ENCODE results near the gene FNBP1. TPM values are rescaled to one million over a fixed set of nuclear protein-coding genes. Genes with fewer than 3 reads are reported as not detected.

FNBP1 gene
- total and polyA plus RNA-seq, 10 of the 15 experiments (the other 5 are each of a cell fraction or from before 2014, with no cell fraction given) = 64.5 to 353 (median 179) TPM

GRCh38 chr9:130029223-130029973 is 13.6 kb downstream of the FNBP1 start (continued):
- TF ChIP-seq PRDM15 (CRISPR knock-in tag; IDR thresholded peaks at IDR 0.05) (no peak), TCF12 (IDR thresholded peaks at IDR 0.05; ENCODE audit: low read depth, low read length) (0 out of 2 replicates have a peak, but pooled peaks have one; percentile 9)

DNA sequence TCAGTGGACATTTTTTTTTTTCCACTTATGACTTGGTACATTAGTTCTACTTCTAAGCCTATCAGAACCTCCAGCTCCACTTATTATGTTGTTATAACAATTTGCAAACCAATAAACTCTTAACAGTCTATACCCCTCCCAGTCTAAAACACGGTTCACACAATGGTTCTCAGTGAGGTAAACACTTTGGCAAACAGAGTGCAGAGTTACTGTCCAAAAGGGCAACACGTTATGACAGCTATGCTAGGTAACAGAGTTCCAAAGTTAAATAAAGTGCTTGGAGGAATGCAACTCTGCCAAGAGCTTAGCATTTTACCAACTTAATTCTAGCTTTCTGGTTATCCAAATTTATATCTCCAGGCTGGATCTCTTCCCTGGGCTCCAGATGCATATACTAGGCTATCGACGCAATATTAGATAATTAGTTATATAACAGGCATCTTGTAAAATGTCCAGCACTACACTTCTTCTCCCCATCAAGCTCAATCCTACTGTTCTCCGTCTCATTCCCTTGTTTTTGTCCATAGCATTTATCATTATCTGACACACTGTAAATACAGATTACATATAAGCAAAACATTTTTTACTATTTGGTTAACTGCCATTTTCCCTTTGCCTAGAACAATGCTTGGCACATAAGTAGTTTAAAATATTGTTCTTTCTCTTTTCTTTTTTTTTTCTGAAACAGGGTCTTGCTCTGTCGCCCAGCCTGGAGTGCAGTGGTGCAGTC is 14.3 kb downstream of the FNBP1 start:
- Histone ChIP-seq H3K9ac (ENCODE audit: control insufficient read depth, insufficient read depth, low read length) (peak overlapping the region; percentile 77), H2AFZ (ENCODE audit: control insufficient read depth, low read depth, low read length) (no peak overlapping the region), H3K79me2 (ENCODE audit: control insufficient read depth, insufficient read depth, low read length) (peaks cover 98% of the 10 kb centered on the region), H3K4me2 (ENCODE audit: control insufficient read depth, insufficient read depth) (peak overlapping the region; percentile 91), H3K27me3 (replicated peaks in 1 of 2; ENCODE audit: control insufficient read depth in 2 of 2, insufficient read depth in 2 of 2, low read length in 1 of 2) (no peaks in the 10 kb centered on the region), H3K27ac (ENCODE audit: control insufficient read depth, insufficient read depth) (peak overlapping the region; percentile 83), H4K20me1 (ENCODE audit: control insufficient read depth, insufficient read depth) (peaks cover 5% of the 10 kb centered on the region), H3K36me3 (ENCODE audit: control insufficient read depth in 2 of 2, insufficient read depth in 2 of 2, low read length in 1 of 2) (peaks cover 2 to 27% of the 10 kb centered on the region in 2 experiments; a peak in 2 of 4 replicates), H3K4me3 (peak overlapping the region; percentile 46; the same call in 1 of the 2 replicates), H3K4me1 (ENCODE audit: control insufficient read depth, insufficient read depth, low read length) (peaks cover 88% of the 10 kb centered on the region), H3K9me3 (replicated peaks; ENCODE audit: control insufficient read depth, insufficient read depth, low read length) (no peaks in the 10 kb centered on the region)
- intact Hi-C loops (cut with micrococcal nuclease; ENCODE audit: unreplicated experiment) = no loop called here
- ATAC-seq = peak; percentile 0; the same call in 2 of the 3 replicates
- DNase-seq (ENCODE audit: low read depth, low spot score) = no peak
- ChIA-PET SMC1A (ENCODE audit: uncharacterized antibody, unreplicated experiment) (interaction anchor here (1.0 to 28.7 kb wide), 18 partner anchors 10 to 143 kb away, joined by 3 to 763 read pairs (median 6); no protein-coding TSS in a partner anchor), RAD21 (ENCODE audit: unreplicated experiment) (interaction anchor here (0.7 to 17.1 kb wide), 13 partner anchors 9 to 142 kb away, joined by 3 to 418 read pairs (median 4); partner anchors contain the start of gene FNBP1), POLR2A (interaction anchor here (0.6 to 14.0 kb wide), 10 partner anchors 8 to 143 kb away, joined by 4 to 220 read pairs (median 7); partner anchors contain the start of gene FNBP1), CTCF (interaction anchor here (0.8 to 5.1 kb wide), 7 partner anchors 10 to 96 kb away, joined by 3 to 20 read pairs (median 4); no protein-coding TSS in a partner anchor)
- in situ Hi-C loops (cut with MboI) = loop anchor here (25.0 kb wide), 1 partner anchor 1684 kb away; no protein-coding TSS in a partner anchor
- 0 out of 2 replicates have a peak, but pooled peaks have one; percentile 55 for TF ChIP-seq WRNIP1 (IDR thresholded peaks at IDR 0.05; ENCODE audit: borderline replicate concordance, low read depth, low read length)
- peak; percentile 22; the same call in 1 of the 2 replicates for TF ChIP-seq POLR2A (IDR thresholded peaks at IDR 0.05; ENCODE audit: low read depth, low read length)
- 0 out of 2 replicates have a peak, but pooled peaks have one; percentile 1 for TF ChIP-seq MXI1 (IDR thresholded peaks at IDR 0.05; ENCODE audit: low read depth, low read length)
- 0 out of 2 replicates have a peak, but pooled peaks have one; percentile 4 for TF ChIP-seq ZBTB4 (CRISPR knock-in tag; IDR thresholded peaks at IDR 0.05)
- no peak for TF ChIP-seq JUND (IDR thresholded peaks at IDR 0.05; ENCODE audit: low read depth, low read length)
- WGBS (ENCODE audit: insufficient coverage, insufficient replicate concordance, low lambda C conversion rate, missing lambda C conversion rate) = 28% methylated on average over 6 of the region's 6 CpGs
- BruUV-seq (replicated peaks) = no TSS peak
- no peak for FAIRE-seq
